HG03025 (cell line): ENCODE results near the gene C1orf53.

Source experiments
- ATAC-seq: cut with Tn5 transposase; IDR thresholded peaks from one replicate; pipeline ENCODE4 v1.9.1; 2021; ENCODE audit warnings: mild to moderate bottlenecking, moderate library complexity; ENCODE audit not compliant: unreplicated experiment, low FRiP score

C1orf53 gene

DNA sequence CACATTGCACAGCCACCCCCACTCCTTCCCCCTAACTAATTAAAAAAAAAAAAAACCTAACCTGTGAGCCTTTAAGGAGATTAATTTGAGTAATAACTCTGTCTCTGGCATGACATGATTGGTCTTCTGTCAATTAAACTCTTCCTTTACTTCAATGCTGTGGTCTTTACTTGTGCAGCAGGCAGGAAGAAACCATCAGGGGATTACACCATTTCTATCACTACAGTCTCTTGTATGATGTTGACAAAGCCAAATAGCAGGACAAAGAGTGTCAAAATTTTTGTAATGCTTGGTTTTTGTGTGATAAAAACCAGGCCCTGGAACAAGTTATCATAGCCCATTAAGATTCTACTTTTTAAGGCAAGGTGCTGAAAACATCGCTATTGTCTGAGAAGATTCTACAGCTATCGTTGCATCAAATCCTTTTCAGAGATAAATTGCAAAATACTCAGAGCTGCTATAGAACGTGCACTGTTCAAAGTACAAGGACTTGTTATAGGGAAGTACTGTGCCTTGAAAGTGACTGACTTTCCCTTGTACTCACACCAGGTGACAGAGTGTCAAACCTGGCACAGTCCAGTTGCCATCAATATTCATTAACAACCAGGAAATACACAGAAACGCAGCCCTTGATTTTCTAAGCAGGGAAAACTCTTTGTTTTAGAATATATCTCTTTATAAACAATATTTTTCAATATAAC is 52.4 kb downstream of the C1orf53 start:
- no peak for ATAC-seq

DNA sequence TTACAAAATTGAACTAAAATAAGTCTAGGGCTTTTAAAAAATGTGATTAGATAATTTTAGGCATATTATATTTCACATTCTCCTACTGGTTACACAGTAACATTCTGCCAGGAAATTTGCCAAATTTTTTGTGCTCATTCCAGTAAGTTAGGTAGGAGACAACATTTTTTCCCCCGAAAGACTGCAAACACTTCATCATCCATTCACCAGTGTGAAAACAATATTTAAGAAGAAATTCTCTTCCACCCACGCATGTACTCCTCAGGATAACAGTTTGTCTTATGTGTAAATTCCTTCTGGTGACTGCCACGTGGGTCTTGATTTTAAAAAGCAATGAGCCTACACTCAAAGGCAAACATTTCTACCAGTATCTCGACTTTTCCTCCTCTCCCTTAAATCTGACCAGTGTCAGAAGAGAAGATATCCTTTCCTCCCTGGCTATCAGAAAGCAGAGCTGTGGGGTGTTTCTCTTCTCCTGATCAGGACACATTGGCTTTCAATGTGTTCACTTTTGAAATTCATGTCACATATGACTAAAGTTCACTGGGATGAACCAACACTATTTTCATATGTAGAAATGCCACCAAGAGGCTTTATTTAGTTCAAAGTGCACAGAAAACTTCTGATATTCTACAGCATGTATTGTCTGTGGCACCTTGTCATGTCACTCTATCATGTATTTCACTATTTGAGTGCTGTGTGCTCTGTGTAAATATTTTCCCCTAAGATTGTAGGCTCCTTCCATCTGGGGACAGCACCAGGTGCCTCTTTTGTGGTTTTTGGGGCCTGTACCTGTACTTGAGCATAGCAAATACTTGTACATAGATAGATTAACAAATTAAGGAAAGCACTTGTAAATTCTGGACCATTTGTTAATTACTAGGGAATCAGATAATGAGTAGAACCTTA is 53.3 kb downstream of the C1orf53 start:
- ATAC-seq: no peak
